ENCODE data around the gene MNT. TPM values are rescaled to one million over a fixed set of nuclear protein-coding genes. Genes with fewer than 3 reads are reported as not detected.

MNT gene
- total RNA-seq, 4 donors from 2014 or later, result 9.5 to 57.8 (median 39.0) TPM

DNA sequence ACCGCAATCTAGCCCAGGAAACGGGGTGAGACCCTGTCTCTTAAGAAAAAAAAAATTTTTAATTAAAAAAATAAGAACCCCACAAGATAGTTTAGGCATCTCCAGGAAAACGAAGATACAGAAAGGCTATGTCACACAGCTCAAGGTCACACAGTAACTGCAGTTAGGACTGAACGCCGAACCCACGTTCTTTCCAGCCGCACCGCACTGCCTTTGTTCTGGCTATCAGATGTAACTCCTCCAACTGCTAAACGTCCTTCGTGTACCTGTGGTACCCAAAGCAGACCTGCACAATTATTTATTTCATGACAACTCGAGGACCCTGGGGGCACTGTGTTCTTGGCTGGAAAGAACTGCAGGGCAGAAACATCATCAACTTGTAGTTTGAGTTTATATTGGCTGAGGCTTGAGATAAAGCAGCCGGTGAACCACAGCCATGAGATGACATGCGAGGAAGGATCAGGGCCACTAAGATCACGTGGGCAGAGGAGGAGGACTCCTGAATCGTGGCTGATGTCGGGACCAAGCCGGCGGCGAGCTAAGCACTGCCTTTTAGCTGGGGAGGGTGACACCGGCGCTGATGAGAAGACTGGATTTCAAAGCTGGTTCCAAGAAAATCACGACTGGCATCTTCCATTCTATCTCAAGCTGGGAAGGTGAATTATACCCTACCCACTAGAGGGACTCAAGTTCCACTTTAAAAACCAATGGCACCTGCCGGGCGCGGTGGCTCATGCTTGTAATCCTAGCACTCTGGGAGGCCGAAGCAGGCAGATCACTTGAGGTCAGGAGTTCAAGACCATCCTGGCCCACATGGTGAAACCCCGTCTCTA, 20.7 kb upstream of the MNT start:
- no peak for DNase-seq
- peaks cover 0 to 23% (median 0%) of the 10 kb centered on the region in 3 donors for H3K36me3 ChIP-seq
- peaks cover 0 to 16% (median 0%) of the 10 kb centered on the region in 4 donors for H3K4me1 ChIP-seq
- no peak overlapping the region for H3K4me3 ChIP-seq
- H3K27ac ChIP-seq, result no peak overlapping the region
- no peaks in the 10 kb centered on the region for H3K27me3 ChIP-seq
- TF ChIP-seq, protein P1, sequence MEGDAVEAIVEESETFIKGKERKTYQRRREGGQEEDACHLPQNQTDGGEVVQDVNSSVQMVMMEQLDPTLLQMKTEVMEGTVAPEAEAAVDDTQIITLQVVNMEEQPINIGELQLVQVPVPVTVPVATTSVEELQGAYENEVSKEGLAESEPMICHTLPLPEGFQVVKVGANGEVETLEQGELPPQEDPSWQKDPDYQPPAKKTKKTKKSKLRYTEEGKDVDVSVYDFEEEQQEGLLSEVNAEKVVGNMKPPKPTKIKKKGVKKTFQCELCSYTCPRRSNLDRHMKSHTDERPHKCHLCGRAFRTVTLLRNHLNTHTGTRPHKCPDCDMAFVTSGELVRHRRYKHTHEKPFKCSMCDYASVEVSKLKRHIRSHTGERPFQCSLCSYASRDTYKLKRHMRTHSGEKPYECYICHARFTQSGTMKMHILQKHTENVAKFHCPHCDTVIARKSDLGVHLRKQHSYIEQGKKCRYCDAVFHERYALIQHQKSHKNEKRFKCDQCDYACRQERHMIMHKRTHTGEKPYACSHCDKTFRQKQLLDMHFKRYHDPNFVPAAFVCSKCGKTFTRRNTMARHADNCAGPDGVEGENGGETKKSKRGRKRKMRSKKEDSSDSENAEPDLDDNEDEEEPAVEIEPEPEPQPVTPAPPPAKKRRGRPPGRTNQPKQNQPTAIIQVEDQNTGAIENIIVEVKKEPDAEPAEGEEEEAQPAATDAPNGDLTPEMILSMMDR (IDR thresholded peaks at IDR 0.05), result peak in 3 of 6 experiments; percentile 12 to 28 (median 18)
- no peak for TF ChIP-seq POLR2A (IDR thresholded peaks at IDR 0.05)
- no peaks in the 10 kb centered on the region for H3K9me3 ChIP-seq

DNA sequence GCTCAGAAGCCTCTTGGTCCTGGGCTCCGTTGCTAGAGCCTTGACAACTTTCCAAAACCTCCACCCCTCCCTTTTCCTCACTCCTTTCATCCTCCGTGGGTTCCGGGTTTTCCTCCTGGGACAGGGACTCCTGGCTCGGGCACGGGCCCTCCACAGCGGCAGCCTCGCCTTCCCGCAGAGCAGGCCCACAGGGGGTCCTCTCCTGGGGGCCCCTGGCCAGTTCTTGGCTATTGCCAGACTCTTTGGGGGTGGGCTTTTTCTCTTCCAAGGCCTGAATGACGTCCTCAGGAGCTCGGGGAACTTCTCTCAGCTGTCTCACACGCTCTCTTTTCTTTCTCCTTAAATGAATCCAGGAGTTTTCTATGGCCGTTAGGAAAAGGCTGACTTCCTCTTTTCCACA, 19.3 kb upstream of the MNT start:
- DNase-seq, result no peak
- peaks cover 0 to 26% (median 2%) of the 10 kb centered on the region in 4 donors for H3K4me1 ChIP-seq
- peaks cover 0 to 13% (median 0%) of the 10 kb centered on the region in 3 donors for H3K36me3 ChIP-seq
- H3K27me3 ChIP-seq, result no peaks in the 10 kb centered on the region
- H3K4me3 ChIP-seq, result no peak overlapping the region
- no peaks in the 10 kb centered on the region for H3K9me3 ChIP-seq
- no peak for TF ChIP-seq POLR2A (IDR thresholded peaks at IDR 0.05)
- TF ChIP-seq, protein P1 (IDR thresholded peaks at IDR 0.05), result no peak
- no peak overlapping the region for H3K27ac ChIP-seq

DNA sequence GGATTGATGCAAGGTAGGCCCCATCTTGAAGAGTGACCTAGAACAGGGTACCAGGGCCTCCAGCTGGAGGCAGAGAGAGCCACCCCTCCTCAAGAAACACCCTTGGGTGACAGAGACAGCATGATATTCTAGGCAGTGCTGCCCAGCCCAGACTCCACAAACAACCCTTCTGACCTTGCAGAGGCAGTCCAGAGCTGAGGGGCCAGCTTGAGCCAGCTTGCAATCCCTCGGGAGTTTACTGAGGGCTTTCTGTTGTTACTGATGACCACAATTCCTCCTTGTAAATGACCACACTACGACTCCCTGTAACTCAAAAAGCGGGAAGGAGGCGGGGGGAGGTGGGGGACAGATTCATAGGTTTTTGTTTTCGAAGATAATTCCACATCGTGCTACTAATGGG, 18.6 kb upstream of the MNT start:
- H3K4me1 ChIP-seq, result peaks cover 0 to 26% (median 2%) of the 10 kb centered on the region in 4 donors

DNA sequence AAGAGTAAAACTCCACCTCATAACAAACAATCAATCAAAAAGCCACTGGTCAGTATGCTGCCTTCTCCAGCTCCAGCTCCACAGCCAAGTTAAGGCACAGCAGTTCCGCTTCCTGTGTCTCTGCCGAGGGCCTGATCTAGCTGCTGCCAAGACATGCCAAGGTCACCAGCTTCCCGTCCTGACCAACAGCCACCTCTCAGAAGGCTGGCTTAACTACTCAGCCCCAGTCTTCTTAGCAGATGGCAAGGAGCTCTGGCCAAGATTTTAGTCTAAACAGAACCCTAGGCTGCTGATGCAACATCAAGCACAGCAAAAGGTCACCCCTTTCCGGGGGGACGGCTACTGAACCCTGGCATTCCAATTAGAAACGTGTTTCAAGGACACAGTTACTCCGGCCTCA, 17.7 kb upstream of the MNT start:
- H3K27ac ChIP-seq, result peak overlapping the region in 2 of 4 donors; percentile 46 to 48
- no peak overlapping the region for H3K4me3 ChIP-seq
- DNase-seq, result no peak
- H3K9me3 ChIP-seq, result no peaks in the 10 kb centered on the region
- H3K36me3 ChIP-seq, result peaks cover 0 to 26% (median 0%) of the 10 kb centered on the region in 3 donors
- H3K4me1 ChIP-seq, result peaks cover 0 to 26% (median 2%) of the 10 kb centered on the region in 4 donors
- TF ChIP-seq, protein P1 (IDR thresholded peaks at IDR 0.05), result no peak
- TF ChIP-seq POLR2A (IDR thresholded peaks at IDR 0.05), result no peak
- no peaks in the 10 kb centered on the region for H3K27me3 ChIP-seq

More for the DNA sequence above, 18.6 kb upstream of the MNT start:
- TF ChIP-seq POLR2A (IDR thresholded peaks at IDR 0.05), result no peak
- TF ChIP-seq, protein P1 (IDR thresholded peaks at IDR 0.05), result no peak
- no peaks in the 10 kb centered on the region for H3K9me3 ChIP-seq
- H3K27me3 ChIP-seq, result no peaks in the 10 kb centered on the region
- H3K36me3 ChIP-seq, result peaks cover 0 to 19% (median 0%) of the 10 kb centered on the region in 3 donors
- H3K4me3 ChIP-seq, result no peak overlapping the region
- no peak for DNase-seq
- H3K27ac ChIP-seq, result peak overlapping the region in 1 of 4 donors; percentile 48

DNA sequence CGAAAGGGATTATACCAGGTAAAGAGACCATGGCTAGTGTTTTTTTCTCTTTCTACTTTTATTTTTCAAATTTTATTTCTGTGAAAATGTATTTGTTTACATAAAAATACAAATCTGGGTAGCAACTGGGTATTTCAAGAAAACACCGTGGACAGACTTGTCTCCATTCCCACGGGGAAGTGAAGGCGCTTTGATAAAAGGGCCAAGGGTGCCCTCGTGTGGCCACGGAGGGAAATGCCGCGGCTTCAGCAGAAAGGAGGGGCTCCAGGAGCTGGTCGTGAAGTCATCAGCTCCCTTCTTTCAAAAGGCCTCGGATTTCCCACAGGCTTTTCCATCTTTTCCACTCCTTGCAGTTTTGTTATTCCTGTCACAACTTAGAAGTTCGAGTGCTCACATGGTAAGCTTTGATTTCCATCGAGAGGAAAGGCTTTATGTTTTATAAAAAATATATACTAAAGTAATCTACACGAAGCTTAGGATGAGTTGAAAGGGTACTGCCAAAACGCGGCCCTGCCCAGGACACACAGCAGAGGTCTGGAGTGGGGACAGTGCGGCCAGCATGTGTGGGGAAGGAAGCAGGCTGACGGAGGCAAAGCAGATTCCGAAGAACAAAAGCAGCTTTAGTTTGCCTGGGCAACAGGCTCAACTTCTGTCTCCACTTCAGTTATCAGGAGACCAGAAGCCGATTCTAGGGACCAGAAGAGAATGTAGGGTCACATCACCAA, 15.3 kb upstream of the MNT start:
- Histone ChIP-seq H3K27ac (no peak overlapping the region), H3K27me3 (no peaks in the 10 kb centered on the region), H3K9me3 (no peaks in the 10 kb centered on the region), H3K36me3 (peaks cover 0 to 28% (median 0%) of the 10 kb centered on the region in 3 donors), H3K4me3 (no peak overlapping the region), H3K4me1 (peaks cover 0 to 26% (median 2%) of the 10 kb centered on the region in 4 donors)
- TF ChIP-seq POLR2A (IDR thresholded peaks at IDR 0.05), result no peak
- TF ChIP-seq, protein P1 (IDR thresholded peaks at IDR 0.05), result peak; percentile 92 to 98 (median 98)
- peak; percentile 89 to 97 (median 92) for DNase-seq

Measured in Peyer's patch (tissue), 4 donors.